Measurements from ENCODE around the gene DUXB.

The DUXB gene

GRCh38 chr16:75660726-75661302 is 40.4 kb downstream of the DUXB start:
- peak in 2 of 14 donors; percentile 11 to 14 for DNase-seq

GRCh38 chr16:75660321-75660720 is 40.9 kb downstream of the DUXB start:
- DNase-seq, result peak in 7 of 14 donors; percentile 5 to 52 (median 19)

GRCh38 chr16:75658175-75658574 is 43.1 kb downstream of the DUXB start:
- no peak for DNase-seq

- DNase-seq, result no peak
Measured at GRCh38 chr16:75653922-75654321, 47.3 kb downstream of the DUXB start.

GRCh38 chr16:75648265-75649076 is 52.8 kb downstream of the DUXB start:
- DNase-seq, result peak; percentile 22 to 84 (median 74)

GRCh38 chr16:75647492-75648264 is 53.6 kb downstream of the DUXB start, which contains the start of the genes KARS1 and TERF2IP:
Gene KARS1 (minus strand): TSS chr16:75647665. CDS start chr16:75647639, 26 bp downstream.
Gene TERF2IP (plus strand): TSS chr16:75647773. CDS start chr16:75647883, 110 bp downstream.
- DNase-seq, result peak; percentile 38 to 96 (median 93)

- DNase-seq, result peak in 1 of 14 donors; percentile 43
Measured at GRCh38 chr16:75647112-75647491, 54.2 kb downstream of the DUXB start.

GRCh38 chr16:75644240-75645012 is 56.8 kb downstream of the DUXB start:
- no peak for DNase-seq

Data from C1 segment of cervical spinal cord (tissue), 14 donors.